CD14-positive monocyte (primary cell): ENCODE data around the gene DDX6. TPM values are rescaled to one million over a fixed set of nuclear protein-coding genes. Genes with fewer than 3 reads are reported as not detected.
A peak's percentile ranks its signal among the peaks of the same experiment; 100 is the strongest.

Source experiments
- DNase-seq, 3 donors: peaks; one replicate each; pipeline ENCODE4 v3.0.0-alpha.2; 2011 to 2022
- H2AFZ ChIP-seq: 2 replicates; pipeline ENCODE4 v1.6.0; 2012; ENCODE audit warnings: mild to moderate bottlenecking, low read depth, low read length, inconsistent platforms; ENCODE audit not compliant: insufficient read depth, poor library complexity, severe bottlenecking
- H3K27ac ChIP-seq, 2 donors: 1 replicate in 1 of 2; 2 replicates in 1 of 2; pipeline ENCODE4 v1.5.1; 2012 to 2013; ENCODE audit warnings: low read length in 2 of 2, control low read depth in 1 of 2, inconsistent platforms in 1 of 2, low read depth in 1 of 2, mild to moderate bottlenecking in 1 of 2
- H3K27me3 ChIP-seq, 2 donors: one replicate each; pipeline versions ENCODE4 v1.6.0 to v1.6.1; 2011 to 2013; ENCODE audit warnings: low read length in 2 of 2; ENCODE audit not compliant: control insufficient read depth in 2 of 2, insufficient read depth in 2 of 2
- H3K36me3 ChIP-seq, 2 donors: replicated peaks in 1 of 2; 1 replicate in 1 of 2; 2 replicates in 1 of 2; pipeline versions ENCODE4 v1.5.1 to v1.6.1; 2012 to 2013; ENCODE audit warnings: low read length in 2 of 2, control low read depth in 1 of 2, inconsistent platforms in 1 of 2, mild to moderate bottlenecking in 1 of 2; ENCODE audit not compliant: insufficient read depth in 2 of 2, control insufficient read depth in 1 of 2
- H3K4me1 ChIP-seq, 2 donors: 1 replicate in 1 of 2; 2 replicates in 1 of 2; pipeline versions ENCODE4 v1.5.1 to v1.6.1; 2012 to 2013; ENCODE audit warnings: low read length in 2 of 2, control low read depth in 1 of 2, inconsistent platforms in 1 of 2, mild to moderate bottlenecking in 1 of 2, moderate library complexity in 1 of 2; ENCODE audit not compliant: insufficient read depth in 2 of 2, control insufficient read depth in 1 of 2
- H3K4me2 ChIP-seq: replicated peaks from 2 replicates; pipeline ENCODE3; 2012; ENCODE audit warnings: low read length, moderate library complexity, mild to moderate bottlenecking; ENCODE audit not compliant: poor library complexity, severe bottlenecking; ENCODE audit errors: extremely low read depth
- H3K4me3 ChIP-seq, 3 experiments: fragments of 200-600 bp in 1 of 3; sonication (generic) in 1 of 3; replicated peaks in 1 of 3; 1 replicate in 2 of 3; 2 replicates in 1 of 3; pipeline ENCODE4 v1.5.1; 2011 to 2013; ENCODE audit warnings: low read length in 3 of 3, mild to moderate bottlenecking in 3 of 3, control low read depth in 2 of 3, low read depth in 2 of 3, inconsistent platforms in 1 of 3, moderate library complexity in 1 of 3
- H3K79me2 ChIP-seq: 2 replicates; pipeline ENCODE4 v1.6.0; 2012; ENCODE audit warnings: mild to moderate bottlenecking, control low read depth, inconsistent platforms, low read length, moderate library complexity; ENCODE audit not compliant: insufficient read depth
- H3K9ac ChIP-seq: 2 replicates; pipeline ENCODE4 v1.6.0; 2017; ENCODE audit warnings: low read length, mild to moderate bottlenecking; ENCODE audit not compliant: insufficient read depth, poor library complexity, severe bottlenecking
- H3K9me3 ChIP-seq, 2 donors: replicated peaks in 1 of 2; 1 replicate in 1 of 2; 2 replicates in 1 of 2; pipeline versions ENCODE4 v1.5.1 to v1.6.1; 2012 to 2013; ENCODE audit warnings: low read length in 2 of 2, control low read depth in 1 of 2; ENCODE audit not compliant: control insufficient read depth in 1 of 2, insufficient read depth in 1 of 2
- H4K20me1 ChIP-seq: 2 replicates; pipeline ENCODE4 v1.6.0; 2012; ENCODE audit warnings: mild to moderate bottlenecking, low read length, control low read depth, moderate library complexity; ENCODE audit not compliant: insufficient read depth
- H3K27ac Mint-ChIP-seq, 7 donors: one replicate each; pipeline ENCODE4 v1.8.0; 2020; ENCODE audit warnings: mild to moderate bottlenecking in 7 of 7, mixed read lengths in 7 of 7, moderate library complexity in 6 of 7, inconsistent platforms in 2 of 7
- H3K27me3 Mint-ChIP-seq, 3 donors: one replicate each; pipeline ENCODE4 v1.8.0; 2021 to 2022; ENCODE audit warnings: low read depth in 3 of 3, mild to moderate bottlenecking in 3 of 3, mixed read lengths in 3 of 3, moderate library complexity in 3 of 3, inconsistent platforms in 1 of 3
- H3K36me3 Mint-ChIP-seq, 2 donors: one replicate each; pipeline ENCODE4 v1.8.0; 2020; ENCODE audit warnings: mixed read lengths in 2 of 2, inconsistent platforms in 1 of 2, mild to moderate bottlenecking in 1 of 2
- H3K4me1 Mint-ChIP-seq: one replicate; pipeline ENCODE4 v1.8.0; 2020; ENCODE audit warnings: mild to moderate bottlenecking, mixed read lengths
- H3K4me3 Mint-ChIP-seq, 2 donors: one replicate each; pipeline ENCODE4 v1.8.0; 2020; ENCODE audit warnings: mild to moderate bottlenecking in 2 of 2, mixed read lengths in 2 of 2, moderate library complexity in 1 of 2
- H3K9me3 Mint-ChIP-seq, 7 donors: one replicate each; pipeline ENCODE4 v1.8.0; 2020 to 2022; ENCODE audit warnings: mixed read lengths in 7 of 7, mild to moderate bottlenecking in 6 of 7, moderate library complexity in 6 of 7, inconsistent platforms in 2 of 7
- WGBS: methylation state at CpG from one replicate; pipeline ENCODE4 v1.1.5; 2013; ENCODE audit warnings: missing lambda C conversion rate; ENCODE audit not compliant: insufficient coverage; 5-methylcytosine and 5-hydroxymethylcytosine counted together
- intact Hi-C, 2 donors: fragments of 100-400 bp; cut with micrococcal nuclease; formaldehyde crosslinking; loops; one replicate each; pipeline versions ENCODE4 v1.15.0 to v1.15.1; 2023
- polyA plus RNA-seq, 3 donors: library from polyadenylated mRNA; depleted of rRNA in 1 of 3; unstranded in 2 of 3; stranded (reverse) in 1 of 3; fragments of 300-500 nt in 2 of 3; fragments of >200 nt in 1 of 3; fragmentation: Illumina TruSeq in 2 of 3; gene quantifications; 1 replicate in 2 of 3; 2 replicates in 1 of 3; pipeline ENCODE4 v1.2.3, GENCODE V29; 2012 to 2021
- TF ChIP-seq, protein P1 (sequence below): fragments of 200-600 bp; IDR thresholded peaks from one replicate; pipeline ENCODE4 v1.8.0; 2022; ENCODE audit warnings: antibody characterized with exemption, mild to moderate bottlenecking

The DDX6 gene
- polyA plus RNA-seq, 3 donors = 17.8 to 31.9 (median 28.0) TPM

DNA sequence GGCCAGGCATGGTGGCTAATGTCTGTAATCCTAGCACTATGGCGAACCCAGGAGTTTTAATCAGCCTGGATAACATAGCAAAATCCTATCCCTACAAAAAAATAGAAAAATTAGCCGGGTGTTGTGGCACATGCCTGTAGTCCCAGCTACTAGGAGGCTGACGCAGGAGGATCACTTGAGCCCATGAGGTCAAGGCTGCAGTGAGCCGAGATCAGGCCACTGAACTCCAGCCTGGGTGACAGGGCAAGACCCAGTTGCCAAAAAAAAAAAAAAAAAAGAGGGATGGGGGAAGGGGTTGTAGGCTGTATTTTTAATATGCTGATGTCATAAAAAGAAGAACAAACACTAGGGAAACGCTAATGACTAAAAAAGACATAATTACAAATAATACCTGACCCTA, 12.1 kb downstream of the DDX6 start:
- peaks cover 0 to 1% (median 0%) of the 10 kb centered on the region in 7 donors for H3K9me3 Mint-ChIP-seq
- Histone ChIP-seq H4K20me1 (peaks cover 100% of the 10 kb centered on the region), H2AFZ (no peak overlapping the region), H3K36me3 (peaks cover 71 to 95% of the 10 kb centered on the region in 2 donors), H3K79me2 (peaks cover 100% of the 10 kb centered on the region), H3K9me3 (no peaks in the 10 kb centered on the region), H3K27ac (no peak overlapping the region), H3K4me3 (no peak overlapping the region), H3K27me3 (no peaks in the 10 kb centered on the region), H3K4me1 (peaks cover 8 to 10% of the 10 kb centered on the region in 2 donors), H3K9ac (no peak overlapping the region), H3K4me2 (no peak overlapping the region)
- intact Hi-C loops = no loop called here
- peaks cover 65 to 88% of the 10 kb centered on the region in 2 donors for H3K36me3 Mint-ChIP-seq
- H3K27ac Mint-ChIP-seq = peak overlapping the region in 1 of 7 donors; percentile 46
- 100% methylated on average over 1 of the region's 5 CpGs for WGBS
- H3K4me3 Mint-ChIP-seq = no peak overlapping the region
- TF ChIP-seq, protein P1, sequence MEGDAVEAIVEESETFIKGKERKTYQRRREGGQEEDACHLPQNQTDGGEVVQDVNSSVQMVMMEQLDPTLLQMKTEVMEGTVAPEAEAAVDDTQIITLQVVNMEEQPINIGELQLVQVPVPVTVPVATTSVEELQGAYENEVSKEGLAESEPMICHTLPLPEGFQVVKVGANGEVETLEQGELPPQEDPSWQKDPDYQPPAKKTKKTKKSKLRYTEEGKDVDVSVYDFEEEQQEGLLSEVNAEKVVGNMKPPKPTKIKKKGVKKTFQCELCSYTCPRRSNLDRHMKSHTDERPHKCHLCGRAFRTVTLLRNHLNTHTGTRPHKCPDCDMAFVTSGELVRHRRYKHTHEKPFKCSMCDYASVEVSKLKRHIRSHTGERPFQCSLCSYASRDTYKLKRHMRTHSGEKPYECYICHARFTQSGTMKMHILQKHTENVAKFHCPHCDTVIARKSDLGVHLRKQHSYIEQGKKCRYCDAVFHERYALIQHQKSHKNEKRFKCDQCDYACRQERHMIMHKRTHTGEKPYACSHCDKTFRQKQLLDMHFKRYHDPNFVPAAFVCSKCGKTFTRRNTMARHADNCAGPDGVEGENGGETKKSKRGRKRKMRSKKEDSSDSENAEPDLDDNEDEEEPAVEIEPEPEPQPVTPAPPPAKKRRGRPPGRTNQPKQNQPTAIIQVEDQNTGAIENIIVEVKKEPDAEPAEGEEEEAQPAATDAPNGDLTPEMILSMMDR = no peak
- no peak for DNase-seq
- peaks cover 0 to 2% (median 0%) of the 10 kb centered on the region in 3 donors for H3K27me3 Mint-ChIP-seq
- H3K4me1 Mint-ChIP-seq = peaks cover 11% of the 10 kb centered on the region

DNA sequence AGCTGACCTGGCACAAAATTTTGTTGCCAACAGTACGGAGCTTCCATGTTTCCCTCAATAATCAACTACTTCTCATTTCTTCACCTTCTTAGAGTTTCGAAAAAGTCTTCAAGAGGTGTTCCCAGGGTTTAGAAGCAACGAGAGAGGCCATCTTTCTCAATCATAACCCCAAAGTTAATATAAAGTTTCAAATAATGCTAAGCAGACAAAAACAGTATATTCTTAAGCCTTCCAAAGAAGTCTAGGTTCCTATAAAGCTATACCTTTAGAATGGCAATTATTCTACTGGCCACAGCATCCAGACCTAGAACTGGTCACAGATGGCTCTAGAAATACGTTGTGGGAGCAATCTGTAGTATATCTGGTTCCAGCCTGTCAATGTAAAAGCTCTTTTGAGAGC, 16.9 kb downstream of the DDX6 start:
- intact Hi-C loops = no loop called here
- Histone ChIP-seq H3K9me3 (no peaks in the 10 kb centered on the region), H3K36me3 (peaks cover 44 to 54% of the 10 kb centered on the region in 2 donors), H2AFZ (no peak overlapping the region), H3K79me2 (peaks cover 95% of the 10 kb centered on the region), H3K27ac (peak overlapping the region in 1 of 2 donors; percentile 77), H3K4me1 (peaks cover 47 to 51% of the 10 kb centered on the region in 2 donors), H4K20me1 (peaks cover 100% of the 10 kb centered on the region), H3K4me2 (peak overlapping the region; percentile 87), H3K4me3 (no peak overlapping the region), H3K27me3 (no peaks in the 10 kb centered on the region), H3K9ac (no peak overlapping the region)
- Mint-ChIP-seq H3K4me1 (peaks cover 51% of the 10 kb centered on the region), H3K27me3 (no peaks in the 10 kb centered on the region), H3K4me3 (no peak overlapping the region), H3K27ac (peak overlapping the region in 6 of 7 donors; percentile 30 to 93 (median 78)), H3K36me3 (peaks cover 55 to 78% of the 10 kb centered on the region in 2 donors), H3K9me3 (peaks cover 0 to 1% (median 0%) of the 10 kb centered on the region in 7 donors)
- WGBS = 64% methylated on average over 3 of the region's 4 CpGs
- TF ChIP-seq, protein P1 = no peak
- DNase-seq = no peak
